Frontal cortex (tissue), 4 donors: ENCODE data around the gene STK24. TPM values are rescaled to one million over a fixed set of nuclear protein-coding genes. Genes with fewer than 3 reads are reported as not detected.

ENCODE experiments used
- DNase-seq, 2 donors: peaks; one replicate each; pipeline ENCODE4 v3.0.0; 2012; ENCODE audit warnings: low spot score in 2 of 2
- FAIRE-seq: peaks from 2 replicates; lab custom pipeline; 2012; peaks lifted over from hg19 to GRCh38; lab: Jason Lieb, UNC
- total RNA-seq: library from RNA; depleted of rRNA; stranded (reverse); fragments of >200 nt; gene quantifications from one replicate; pipeline ENCODE4 v1.2.3, GENCODE V29; 2014
- donor health status: control.
- donor health status: control.
- donor health status: control.

Gene STK24
- total RNA-seq, 1 donor from 2014 or later: 26.1 TPM

DNA sequence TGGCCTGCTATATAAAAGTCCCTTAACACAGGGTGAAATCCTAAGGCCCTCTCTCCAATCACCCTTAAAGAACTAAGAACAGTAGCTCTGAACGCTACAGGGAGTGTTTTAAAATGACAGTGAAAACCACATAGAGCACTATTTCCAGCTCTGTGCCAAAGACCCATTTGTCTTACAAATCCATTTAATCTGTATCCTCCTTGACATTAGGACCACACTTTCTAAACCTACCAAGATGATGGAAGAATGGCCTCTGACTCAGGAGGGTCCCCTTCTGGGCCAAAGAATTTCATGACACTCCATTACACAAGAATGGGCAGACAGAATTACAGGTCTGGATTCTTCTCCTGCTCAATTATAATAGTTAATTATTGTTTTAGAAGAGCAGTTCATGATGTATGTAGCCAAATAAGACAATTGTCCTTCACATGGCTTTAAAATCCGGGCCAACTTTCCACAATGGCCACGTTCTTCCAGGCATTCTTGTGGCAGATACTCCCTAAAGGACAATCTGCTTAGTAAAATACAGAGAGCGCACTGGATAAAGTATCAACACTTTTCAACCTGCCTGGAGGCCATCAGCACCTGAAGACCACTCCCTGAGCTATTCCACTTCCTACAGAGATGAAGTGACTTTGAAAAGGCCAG is 61.0 kb downstream of the STK24 start:
- FAIRE-seq: no peak

GRCh38 chr13:98514288-98514687 is 62.6 kb downstream of the STK24 start:
- DNase-seq (no peak), FAIRE-seq (no peak)

More for the DNA sequence above, 61.0 kb downstream of the STK24 start:
- DNase-seq: no peak

- FAIRE-seq: no peak
- no peak for DNase-seq
Observed at GRCh38 chr13:98513837-98514236, 63.1 kb downstream of the STK24 start.

- FAIRE-seq (no peak), DNase-seq (no peak)
Observed at GRCh38 chr13:98512774-98513665, 63.9 kb downstream of the STK24 start.

GRCh38 chr13:98511435-98511834 is 65.5 kb downstream of the STK24 start:
- DNase-seq (no peak), FAIRE-seq (no peak)

DNA sequence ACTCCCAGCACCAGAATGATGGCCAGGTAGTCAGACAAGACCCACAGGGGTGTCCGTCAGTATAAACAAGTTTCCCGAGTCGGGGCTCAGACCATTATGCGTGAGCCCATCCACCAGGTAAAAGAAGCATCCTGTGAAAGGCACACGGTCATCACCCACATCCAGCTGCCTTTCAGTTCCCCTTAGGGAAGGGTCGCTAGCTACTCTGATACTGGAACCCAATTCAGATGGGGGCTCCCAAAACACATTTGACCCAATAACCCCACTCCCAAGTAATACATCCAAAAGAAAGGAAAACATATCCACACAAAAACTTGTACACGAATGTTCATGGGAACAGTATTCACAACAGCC is 66.8 kb downstream of the STK24 start:
- FAIRE-seq: no peak

GRCh38 chr13:98509271-98510155 is 67.4 kb downstream of the STK24 start:
- FAIRE-seq (no peak), DNase-seq (no peak)

More for the DNA sequence above, 66.8 kb downstream of the STK24 start:
- no peak for DNase-seq

GRCh38 chr13:98508685-98509084 is 68.2 kb downstream of the STK24 start:
- no peak for FAIRE-seq
- DNase-seq: no peak

- DNase-seq (no peak), FAIRE-seq (no peak)
Observed at GRCh38 chr13:98508280-98508679, 68.6 kb downstream of the STK24 start.

- no peak for DNase-seq
Observed at GRCh38 chr13:98507282-98507797, 69.6 kb downstream of the STK24 start.

DNA sequence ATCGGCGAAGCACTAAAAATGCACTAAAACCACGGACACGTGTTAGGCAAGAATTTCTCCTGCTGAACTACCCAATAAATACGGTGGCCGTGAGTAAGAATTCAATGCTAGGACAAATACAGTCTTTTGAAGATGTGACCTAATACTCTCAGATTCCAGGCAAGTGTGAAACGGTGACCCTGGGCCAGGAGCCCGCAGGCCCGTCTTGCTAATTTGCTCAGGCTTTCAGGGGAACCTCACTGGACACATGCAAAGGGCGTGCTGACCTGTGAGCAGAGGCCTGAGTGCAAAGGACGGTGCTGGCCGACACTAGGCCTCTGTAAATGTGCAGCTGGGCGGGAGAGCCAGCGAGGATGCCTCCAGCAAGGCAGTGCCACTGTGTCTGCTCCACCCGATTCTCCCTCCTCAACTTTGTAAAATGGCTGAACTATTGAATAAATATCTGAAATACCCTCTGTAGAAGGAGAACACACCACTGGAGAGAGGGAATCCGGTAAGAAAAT is 70.1 kb downstream of the STK24 start:
- FAIRE-seq: no peak
- DNase-seq: no peak

More at GRCh38 chr13:98507282-98507797, 69.6 kb downstream of the STK24 start:
- no peak for FAIRE-seq

- no peak for DNase-seq
- no peak for FAIRE-seq
Observed at GRCh38 chr13:98506322-98506721, 70.6 kb downstream of the STK24 start.

- no peak for DNase-seq
- no peak for FAIRE-seq
Observed at GRCh38 chr13:98505217-98505616, 71.7 kb downstream of the STK24 start.

GRCh38 chr13:98504371-98504963 is 72.4 kb downstream of the STK24 start:
- FAIRE-seq: no peak

GRCh38 chr13:98504029-98504351 is 72.9 kb downstream of the STK24 start:
- no peak for FAIRE-seq

More at GRCh38 chr13:98504371-98504963, 72.4 kb downstream of the STK24 start:
- DNase-seq: no peak

DNA sequence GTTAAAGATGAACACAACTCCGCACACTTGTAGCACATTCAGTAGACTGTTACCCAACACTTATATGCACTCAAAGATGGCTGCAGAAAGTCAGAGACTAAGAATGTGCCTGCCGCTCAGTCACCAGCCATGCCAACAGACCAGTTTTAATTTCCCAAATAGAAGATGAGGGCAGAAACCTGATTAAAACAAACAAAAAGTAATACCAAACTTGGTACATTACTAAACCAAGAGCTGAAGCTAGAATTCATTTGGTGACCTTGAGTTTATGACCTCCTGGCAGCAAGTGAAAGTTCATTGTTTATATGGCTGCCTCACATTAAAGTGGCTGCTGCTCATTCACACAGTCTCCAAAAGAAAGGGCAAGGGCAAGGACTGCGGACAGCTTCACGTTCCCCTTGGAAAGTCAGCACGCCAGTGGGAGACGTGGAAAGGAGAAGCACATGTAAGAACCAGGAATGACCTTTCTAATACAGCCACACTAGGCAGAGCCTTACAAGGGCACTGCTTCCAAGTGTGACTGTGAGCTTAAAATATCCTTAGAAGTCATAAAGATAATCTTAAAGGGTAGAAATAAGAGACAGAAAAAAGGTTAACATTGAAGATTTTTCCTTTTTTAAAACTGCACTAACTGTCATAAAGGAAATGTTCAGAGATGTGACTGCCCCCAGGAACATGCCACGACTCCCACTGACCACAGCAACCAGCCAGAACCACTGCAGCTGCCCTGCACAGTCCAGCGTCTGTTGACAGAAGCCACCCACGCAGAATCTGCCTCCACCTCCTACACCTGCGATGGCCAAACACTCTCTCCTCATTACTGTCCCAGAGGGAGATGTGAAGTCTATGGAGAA is 73.5 kb downstream of the STK24 start:
- DNase-seq (no peak), FAIRE-seq (no peak)

More at GRCh38 chr13:98504029-98504351, 72.9 kb downstream of the STK24 start:
- no peak for DNase-seq

DNA sequence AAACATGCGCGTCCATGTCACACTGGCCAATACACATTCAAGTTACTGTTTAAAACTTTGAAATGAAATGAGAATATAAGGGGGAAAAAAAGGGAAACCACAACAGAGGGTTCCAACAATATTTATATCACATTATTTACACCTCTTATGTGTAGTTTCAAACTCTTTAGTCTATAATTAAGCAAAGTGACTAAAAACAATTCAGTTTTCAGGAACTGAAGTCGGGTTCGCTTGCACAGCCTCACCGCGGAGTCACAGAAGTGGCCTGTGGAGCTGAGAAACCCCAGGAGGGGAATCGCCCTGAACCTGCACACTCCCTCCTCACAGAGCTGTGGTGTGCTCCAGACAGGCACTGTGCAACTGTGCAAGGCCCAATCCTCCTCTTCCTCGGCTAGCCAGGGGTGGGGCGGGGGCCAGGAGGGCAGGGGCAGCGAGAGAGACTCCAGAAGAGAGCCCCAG is 75.9 kb downstream of the STK24 start:
- DNase-seq (no peak), FAIRE-seq (no peak)

DNA sequence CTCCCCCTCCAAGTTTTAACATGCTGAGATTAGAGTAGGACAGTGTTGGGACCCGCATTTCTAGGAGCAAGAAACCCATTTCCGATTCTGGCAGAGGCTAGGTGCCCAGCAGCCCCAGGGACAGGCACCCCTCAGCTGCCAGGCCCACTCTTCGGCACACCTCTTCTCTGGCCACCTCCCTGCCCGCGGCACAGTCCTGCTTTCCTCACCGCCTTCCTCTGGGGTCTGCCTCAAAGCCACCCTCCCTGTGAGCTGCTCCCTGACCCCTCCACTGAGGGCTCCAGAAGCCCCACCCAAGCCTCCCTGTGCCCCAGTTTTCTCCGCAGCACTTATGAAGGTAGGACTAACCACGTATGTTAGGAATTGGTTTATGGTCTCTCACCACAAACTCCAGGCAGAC is 79.9 kb downstream of the STK24 start:
- FAIRE-seq (no peak), DNase-seq (no peak)

DNA sequence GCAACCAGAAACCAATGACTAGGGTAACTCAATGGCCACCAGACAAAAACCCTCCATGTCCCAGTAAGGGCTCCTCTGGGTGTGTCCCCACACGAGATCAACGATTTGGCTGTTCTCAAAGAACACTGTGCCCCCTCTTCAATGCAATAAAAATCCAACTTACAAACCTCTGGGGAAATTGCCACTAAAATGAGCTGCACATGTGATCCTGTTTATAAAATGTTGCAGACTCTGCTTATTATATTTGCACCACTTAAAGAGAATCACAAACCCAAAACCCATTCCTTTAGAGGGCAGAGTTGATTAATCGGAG is 80.5 kb downstream of the STK24 start:
- FAIRE-seq (no peak), DNase-seq (no peak)
